ENCODE results near the gene ARHGEF16.

GRCh38 chr1:3476666-3477065 is 22.2 kb downstream of the ARHGEF16 start:
- TF ChIP-seq CTCF (conservative IDR thresholded peaks at IDR 0.05 in 1 of 2, IDR thresholded peaks at IDR 0.05 in 1 of 2; ENCODE audit: extremely low read depth in 1 of 2, insufficient read depth in 1 of 2, low read depth in 1 of 2, low read length in 2 of 2) (no peak), EZH2 (IDR thresholded peaks at IDR 0.05; ENCODE audit: borderline replicate concordance, low read length) (no peak)
